AG09309 (cell line): ENCODE data around the gene MARK2.

Experiments used
- DNase-seq: peaks from one replicate; pipeline ENCODE4 v3.0.0-alpha.2; 2010; ENCODE audit warnings: low read depth
- H3K4me3 ChIP-seq: 2 replicates; pipeline ENCODE4 v1.5.1; 2011; ENCODE audit warnings: mild to moderate bottlenecking, low read depth, low read length, moderate library complexity; ENCODE audit not compliant: control insufficient read depth
- CTCF ChIP-seq: IDR thresholded peaks from 2 replicates; pipeline ENCODE4 v1.5.1; 2011; ENCODE audit warnings: mild to moderate bottlenecking, low read depth, low read length, inconsistent platforms; ENCODE audit not compliant: insufficient read depth, control insufficient read depth; ENCODE audit errors: missing control alignments

The MARK2 gene

GRCh38 chr11:63914896-63915691, 76.2 kb downstream of the MARK2 start:
- no peak overlapping the region for H3K4me3 ChIP-seq
- no peak for DNase-seq
- no peak for TF ChIP-seq CTCF

GRCh38 chr11:63915961-63916836, 77.3 kb downstream of the MARK2 start:
- no peak for DNase-seq
- peak overlapping the region; percentile 50 for H3K4me3 ChIP-seq
- peak; percentile 66 for TF ChIP-seq CTCF

GRCh38 chr11:63916837-63917691, 78.2 kb downstream of the MARK2 start, which contains the start of gene RCOR2:
Gene RCOR2 (minus strand): TSS chr11:63917164. CDS start chr11:63916456, 708 bp downstream.
- DNase-seq: no peak
- peak within 1 kb of the TSS; percentile 50 for H3K4me3 ChIP-seq
- no peak for TF ChIP-seq CTCF

GRCh38 chr11:63917692-63918506, 79.0 kb downstream of the MARK2 start:
- TF ChIP-seq CTCF: no peak
- DNase-seq: no peak
- peak overlapping the region; percentile 1 for H3K4me3 ChIP-seq

- TF ChIP-seq CTCF: no peak
- no peak overlapping the region for H3K4me3 ChIP-seq
- no peak for DNase-seq
These were observed 79.7 kb downstream of the MARK2 start for GRCh38 chr11:63918507-63919191.
